Adrenal gland (tissue), 5 donors: Measurements from ENCODE around the gene UBE2R2.

Experiments used
- CTCF ChIP-seq, 6 experiments: fragments of 450-650 bp in 4 of 6; fragments of 200-600 bp in 2 of 6; sonication (generic) in 1 of 6; IDR thresholded peaks; 1 replicate in 5 of 6; 2 replicates in 1 of 6; pipeline versions ENCODE4 v1.5.1 to v1.8.0; 2016 to 2021; ENCODE audit warnings: antibody characterized with exemption in 6 of 6, mild to moderate bottlenecking in 2 of 6, moderate library complexity in 1 of 6
- POLR2A ChIP-seq, 2 donors: fragments of 450-650 bp; IDR thresholded peaks; one replicate each; pipeline ENCODE4 v1.6.1; 2017; ENCODE audit warnings: antibody characterized with exemption in 2 of 2, mild to moderate bottlenecking in 2 of 2, moderate library complexity in 1 of 2
- donor health status: DM: no; HTN: no; CAD: no.

GRCh38 chr9:33907347-33907746 lies 90.4 kb downstream of the UBE2R2 start:
- no peak for TF ChIP-seq CTCF (IDR thresholded peaks at IDR 0.05)
- TF ChIP-seq POLR2A (IDR thresholded peaks at IDR 0.05), result no peak
